MV-4-11 (cell line): ENCODE results near the gene CACNA1D.

Source experiments
- DNase-seq: peaks from one replicate; lab custom pipeline; 2025; lab: John Stamatoyannopoulos, UW

CACNA1D gene

GRCh38 chr3:53691349-53691748 is 196.9 kb downstream of the CACNA1D start:
- DNase-seq: no peak

GRCh38 chr3:53691885-53692284 is 197.5 kb downstream of the CACNA1D start:
- no peak for DNase-seq

DNA sequence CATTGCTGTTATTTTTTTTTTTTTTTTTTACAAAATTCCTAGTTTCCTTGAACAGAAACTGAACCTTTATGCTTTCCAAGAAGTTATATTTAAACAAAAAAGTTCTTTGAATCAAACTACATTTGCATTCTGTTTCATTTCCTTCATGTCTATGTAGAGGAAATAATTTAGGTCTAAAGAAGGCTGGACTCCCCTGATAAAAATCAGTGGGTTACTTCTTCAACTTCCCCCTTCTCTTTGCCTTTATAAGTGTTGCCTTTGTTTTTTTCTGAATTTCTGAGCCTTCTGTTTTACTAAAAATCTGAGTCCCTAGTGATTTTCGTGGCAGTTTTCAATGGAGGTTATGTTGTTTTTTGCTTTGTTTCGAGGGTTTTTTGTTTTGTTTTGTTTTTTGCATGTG is 199.0 kb downstream of the CACNA1D start:
- peak; percentile 4 for DNase-seq

GRCh38 chr3:53694046-53694445 is 199.6 kb downstream of the CACNA1D start:
- no peak for DNase-seq

- DNase-seq: no peak
Observed at GRCh38 chr3:53694666-53695323, 200.4 kb downstream of the CACNA1D start.

GRCh38 chr3:53695324-53695690 is 200.9 kb downstream of the CACNA1D start:
- no peak for DNase-seq

DNA sequence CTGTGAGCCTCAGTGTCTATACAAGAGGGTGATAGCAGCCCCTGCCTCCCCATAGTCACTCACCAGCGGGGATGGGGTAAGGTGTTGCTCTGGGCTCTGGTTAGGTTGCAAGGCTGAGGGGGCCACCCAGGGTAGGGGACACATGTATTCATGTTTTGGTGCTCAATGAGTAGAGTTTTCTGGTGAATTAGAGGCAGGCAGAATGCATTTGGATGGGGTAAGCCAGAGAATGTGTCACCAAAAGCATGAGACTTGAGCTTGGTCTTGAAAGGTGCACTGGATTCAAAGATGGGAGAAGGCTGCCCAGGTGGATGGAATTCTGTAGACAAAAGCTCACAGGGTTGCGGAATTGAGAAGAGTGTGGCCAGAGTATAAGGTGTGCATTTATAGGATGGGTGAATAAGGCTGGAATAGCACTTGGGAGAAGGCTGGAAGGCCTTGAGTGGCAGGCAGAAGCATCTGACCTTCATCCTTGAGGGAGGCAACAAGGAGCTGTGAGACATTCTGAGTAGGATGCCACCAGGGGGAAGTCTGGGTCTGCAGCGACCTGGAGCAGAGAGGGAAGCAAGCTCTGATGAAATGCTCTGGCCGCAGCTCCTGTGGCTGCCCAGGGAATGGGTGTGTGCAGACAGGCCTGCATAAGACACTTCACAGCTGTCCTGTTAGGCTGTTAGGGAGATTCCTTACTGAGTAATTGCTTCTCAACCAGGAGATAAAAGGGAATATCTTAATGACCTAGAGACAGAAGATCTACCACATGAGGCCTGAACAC is 202.2 kb downstream of the CACNA1D start:
- DNase-seq: peak; percentile 72

DNA sequence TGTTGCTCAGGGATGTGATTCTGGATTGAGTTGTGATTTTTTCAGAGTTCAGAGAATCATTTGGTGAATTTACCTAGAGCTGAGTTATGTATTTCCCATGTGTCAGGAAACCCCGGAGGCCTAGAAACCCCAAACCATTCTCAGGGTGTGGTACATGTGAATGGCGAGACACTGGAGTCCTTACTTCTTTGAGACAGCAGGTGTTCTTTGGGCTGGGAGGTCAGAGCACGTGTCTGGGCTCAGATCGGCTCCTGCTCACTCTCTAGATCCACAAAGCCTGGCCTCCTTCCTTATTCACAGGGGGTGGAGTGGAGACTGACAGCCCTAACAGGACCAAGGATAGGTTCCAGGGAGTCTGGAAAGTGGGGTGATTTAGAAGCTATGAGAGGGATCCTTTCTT is 206.0 kb downstream of the CACNA1D start:
- no peak for DNase-seq

DNA sequence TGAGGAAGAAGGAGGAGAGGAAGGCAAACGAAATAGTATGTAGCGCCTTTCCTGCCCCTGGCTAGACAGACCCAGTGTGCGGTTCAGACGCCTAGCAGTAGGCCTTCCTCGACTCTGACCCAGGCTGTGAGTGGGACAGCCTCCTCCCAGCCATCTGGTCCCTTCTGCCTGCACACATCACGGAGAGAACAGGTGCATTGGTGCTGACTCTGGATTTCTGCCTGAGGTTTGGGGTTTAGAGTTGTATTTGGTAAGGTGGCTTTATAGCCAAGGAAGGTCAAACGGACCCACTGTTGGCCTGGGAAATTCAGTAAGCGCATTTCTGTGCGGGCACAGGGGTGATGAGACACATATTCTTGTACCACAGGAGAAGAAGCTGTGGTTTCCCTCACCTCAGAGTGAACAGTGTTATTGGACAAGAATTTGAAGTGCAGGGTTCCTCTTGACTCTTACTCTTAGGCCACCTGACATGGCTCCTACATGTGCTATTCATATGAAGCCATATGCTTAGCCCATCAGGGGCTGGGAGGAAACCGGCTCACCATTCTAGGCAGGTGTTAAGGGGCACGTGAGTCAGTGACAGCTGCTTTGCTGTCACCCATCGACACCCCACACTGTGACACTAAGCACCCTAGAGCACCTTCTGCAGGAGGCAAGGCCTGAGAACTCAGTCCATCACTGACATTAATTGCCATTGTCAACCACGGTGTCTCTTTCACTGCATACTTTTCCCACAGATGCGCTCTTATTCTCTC is 208.5 kb downstream of the CACNA1D start:
- no peak for DNase-seq

GRCh38 chr3:53703630-53704362 is 209.4 kb downstream of the CACNA1D start:
- DNase-seq: no peak

GRCh38 chr3:53704363-53704725 is 209.9 kb downstream of the CACNA1D start:
- no peak for DNase-seq

GRCh38 chr3:53705024-53705745 is 210.8 kb downstream of the CACNA1D start:
- DNase-seq: no peak

DNA sequence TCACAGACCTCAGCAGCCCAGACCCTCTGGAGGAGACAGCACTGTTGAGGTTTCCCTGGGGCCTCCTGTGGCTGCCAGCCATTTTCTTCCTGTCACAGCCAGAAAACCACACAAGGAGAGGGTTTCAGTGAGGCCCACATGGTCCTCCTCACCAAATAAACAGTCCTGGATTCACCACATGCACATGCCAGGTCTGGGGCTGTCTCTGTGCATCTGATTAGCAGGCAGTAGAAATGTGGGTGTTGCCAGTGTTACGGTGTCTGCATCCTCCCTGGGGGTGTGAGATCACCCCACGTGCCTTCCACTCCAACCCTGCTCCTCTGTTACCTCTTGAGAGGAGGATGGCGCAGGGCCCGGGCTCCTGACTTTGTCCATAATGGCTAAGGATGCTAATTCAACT is 211.4 kb downstream of the CACNA1D start:
- DNase-seq: no peak

DNA sequence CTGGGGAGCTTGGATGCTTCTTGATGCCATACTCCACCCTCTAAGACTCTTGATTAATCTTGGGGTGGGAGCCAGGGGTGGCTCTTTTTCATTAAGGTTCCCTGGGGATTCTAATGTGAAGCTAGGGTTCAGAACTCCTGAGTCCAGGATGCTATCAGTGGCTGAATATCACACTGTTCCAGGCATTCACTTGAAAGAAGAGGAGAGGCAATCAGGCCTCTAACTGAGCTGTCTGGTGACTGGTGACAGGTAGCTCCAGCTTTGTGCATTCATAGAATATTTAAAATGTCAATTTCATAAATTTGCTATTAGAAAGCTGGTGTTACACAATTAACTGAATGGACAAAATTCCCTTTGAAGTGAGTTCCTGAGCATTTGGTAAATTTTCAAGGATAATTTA is 212.8 kb downstream of the CACNA1D start:
- no peak for DNase-seq

GRCh38 chr3:53708001-53708621 is 213.7 kb downstream of the CACNA1D start:
- no peak for DNase-seq

- no peak for DNase-seq
Observed at GRCh38 chr3:53709256-53709655, 214.8 kb downstream of the CACNA1D start.

DNA sequence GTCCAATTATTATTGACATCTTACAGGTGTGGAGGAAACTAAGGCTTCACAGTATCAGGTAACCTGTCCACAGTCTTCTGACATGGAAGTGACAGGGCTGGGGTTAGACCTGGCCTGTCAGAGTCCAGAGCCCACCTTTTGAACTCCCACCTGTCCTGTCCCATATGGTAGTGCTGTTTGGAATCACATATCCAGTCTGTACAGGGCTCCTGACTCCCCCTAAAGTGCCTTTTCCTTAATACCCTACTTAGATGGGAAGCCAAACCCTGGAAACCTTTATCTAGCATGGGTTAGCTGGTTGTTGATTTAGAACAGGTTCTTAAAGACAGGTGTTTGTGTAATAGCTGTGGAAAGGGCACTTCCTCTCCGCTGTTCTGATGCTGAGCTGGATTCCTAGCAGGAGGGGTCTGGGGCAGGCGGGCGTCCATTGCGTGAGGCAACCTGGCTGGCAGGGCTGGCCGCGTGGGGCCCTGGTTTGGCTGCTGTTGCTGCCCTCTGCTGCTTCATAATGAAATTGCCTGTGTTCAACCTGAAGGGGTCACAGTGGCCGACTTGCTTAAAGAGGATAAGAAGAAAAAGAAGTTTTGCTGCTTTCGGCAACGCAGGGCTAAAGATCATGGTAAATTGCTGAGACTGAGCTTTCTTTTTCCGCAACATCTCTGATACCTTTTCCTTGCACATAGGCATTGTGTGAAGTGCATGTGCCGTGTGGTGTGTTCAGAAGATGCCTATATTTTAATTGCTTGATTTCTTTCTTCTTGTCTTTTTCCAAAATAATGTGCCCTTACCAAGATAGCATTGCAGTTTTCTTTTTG is 215.7 kb downstream of the CACNA1D start:
- DNase-seq: peak; percentile 58

DNA sequence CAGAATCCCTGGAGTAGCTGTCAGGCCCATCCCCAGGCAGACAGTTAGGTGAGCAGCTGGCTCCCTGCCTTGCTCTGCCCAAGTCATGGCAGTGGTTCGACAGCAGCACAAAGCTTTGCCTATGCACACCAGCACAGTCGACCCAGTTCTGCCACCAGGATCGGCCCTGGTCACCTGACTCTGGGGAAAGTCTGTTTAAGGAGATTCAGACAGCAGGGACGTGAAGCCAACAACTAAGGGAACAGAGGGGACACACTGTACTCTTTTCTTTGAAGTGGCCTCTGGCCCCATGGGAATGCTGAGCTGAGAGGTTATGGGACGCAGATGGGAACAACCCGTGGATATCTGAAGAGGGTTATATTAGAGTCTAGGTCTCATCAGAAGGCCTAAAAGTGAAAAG is 217.0 kb downstream of the CACNA1D start:
- no peak for DNase-seq

GRCh38 chr3:53712817-53713388 is 218.5 kb downstream of the CACNA1D start:
- DNase-seq: no peak

DNA sequence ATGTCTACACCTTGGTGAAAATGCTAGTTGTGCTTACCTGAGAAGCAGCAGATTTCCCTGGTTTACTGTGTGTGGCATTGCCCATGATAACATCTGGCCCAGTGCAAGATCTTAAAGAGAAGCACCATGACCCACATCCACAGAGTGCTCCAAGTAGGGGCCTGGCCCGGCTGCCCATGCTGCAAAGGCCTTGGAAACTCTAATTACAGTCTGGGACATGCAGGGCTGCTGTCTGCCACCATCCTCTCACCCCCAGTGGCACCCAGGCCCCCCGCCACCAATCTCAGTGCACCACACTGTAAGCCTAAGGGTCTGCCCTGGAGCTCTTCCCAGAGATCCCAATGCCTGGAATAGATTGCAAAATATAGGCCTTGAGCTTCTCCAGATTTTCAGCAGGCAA is 219.2 kb downstream of the CACNA1D start:
- DNase-seq: no peak
